Islet of Langerhans (tissue), 1 donor: ENCODE results near the gene MB.

Source experiments
- FAIRE-seq: peaks from one replicate; lab custom pipeline; 2011; peaks lifted over from hg19 to GRCh38; lab: Jason Lieb, UNC

MB gene

DNA sequence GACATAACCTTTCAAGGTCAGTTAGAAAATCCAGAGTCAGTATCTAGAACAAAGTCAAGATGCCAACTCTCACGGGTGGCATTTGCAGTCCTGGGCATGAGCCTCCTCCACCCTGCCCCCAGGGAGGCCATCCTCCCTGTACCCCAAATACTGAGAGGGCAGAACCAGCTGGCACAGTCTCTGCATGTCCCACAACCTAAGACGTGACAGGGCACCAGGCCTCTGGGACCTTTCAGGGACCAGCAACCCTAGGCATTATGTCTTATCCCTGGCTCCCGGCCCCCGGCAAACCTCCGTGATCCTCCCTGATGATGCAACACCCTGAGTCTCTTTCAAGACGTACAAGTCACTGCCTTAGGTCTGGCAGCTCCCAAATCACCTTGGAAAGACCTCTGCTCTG is 2.0 kb downstream of the MB start:
- no peak for FAIRE-seq

DNA sequence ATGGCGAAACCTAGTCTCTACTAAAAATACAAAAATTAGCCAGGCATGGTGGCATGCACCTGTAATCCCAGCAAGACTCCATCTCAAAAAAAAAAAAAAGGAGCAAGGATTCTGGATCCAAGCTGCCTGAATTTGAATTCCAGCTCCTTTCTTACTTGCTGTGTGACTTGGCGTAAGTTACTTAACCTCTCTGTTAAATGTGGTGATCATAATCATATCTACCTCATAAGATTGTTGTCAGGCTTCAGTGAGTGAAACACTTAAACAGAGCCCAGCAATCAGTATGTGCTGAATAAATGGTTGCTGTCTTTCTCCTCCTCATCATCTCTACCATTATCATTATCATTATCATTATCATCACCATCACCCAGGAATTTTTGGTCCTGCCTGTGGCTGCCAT is 2.7 kb downstream of the MB start:
- no peak for FAIRE-seq

DNA sequence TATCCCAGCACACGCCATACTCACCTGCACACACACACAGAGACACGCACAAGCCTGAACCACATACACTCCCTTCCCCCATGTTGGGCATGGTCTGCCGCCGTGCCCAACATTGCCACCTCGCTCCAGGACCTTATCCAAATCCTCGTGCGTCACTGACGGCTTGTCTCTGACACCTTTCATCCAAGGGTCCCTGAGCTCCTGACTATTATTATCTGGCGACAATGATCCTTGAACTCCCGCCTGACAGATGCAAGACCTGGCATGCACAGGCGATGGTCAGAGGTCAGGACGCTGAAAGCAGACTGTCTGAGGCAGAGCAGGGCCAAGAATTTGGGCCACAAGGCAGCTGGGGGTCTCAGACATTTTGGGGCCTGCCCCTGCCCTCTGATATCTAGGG is 4.2 kb downstream of the MB start:
- no peak for FAIRE-seq

DNA sequence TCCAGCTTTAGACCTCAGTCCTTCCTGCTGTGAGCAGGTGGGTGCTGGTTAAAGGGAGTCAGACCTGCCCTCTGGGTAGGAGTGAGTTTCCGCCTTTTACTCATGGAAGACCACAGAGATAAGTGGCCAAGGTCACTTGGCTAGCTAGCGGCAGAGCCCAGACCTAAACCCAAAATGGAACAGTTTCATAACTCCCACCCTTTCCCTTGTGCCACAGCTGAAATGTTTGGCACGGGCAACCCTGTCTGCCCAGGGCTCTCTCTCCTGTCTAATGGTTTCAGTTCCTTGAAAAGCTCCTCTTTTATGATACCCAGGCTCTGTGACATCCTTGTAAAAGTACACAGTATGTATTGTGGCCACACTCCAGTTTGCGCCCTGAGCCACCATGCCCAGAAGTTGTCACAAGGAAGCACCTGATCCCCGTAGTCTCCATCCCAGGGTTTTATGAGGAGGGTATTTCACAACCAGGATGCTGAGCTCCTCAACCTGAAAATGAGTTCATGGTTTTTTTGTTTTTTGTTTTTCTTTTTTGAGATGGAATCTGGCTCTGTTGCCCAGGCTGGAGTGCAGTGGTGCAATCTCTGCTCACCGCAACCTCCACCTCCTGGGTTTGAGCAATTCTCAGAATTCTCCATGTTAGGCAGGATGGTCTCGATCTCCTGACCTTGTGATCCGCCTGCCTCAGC is 5.1 kb downstream of the MB start:
- no peak for FAIRE-seq

DNA sequence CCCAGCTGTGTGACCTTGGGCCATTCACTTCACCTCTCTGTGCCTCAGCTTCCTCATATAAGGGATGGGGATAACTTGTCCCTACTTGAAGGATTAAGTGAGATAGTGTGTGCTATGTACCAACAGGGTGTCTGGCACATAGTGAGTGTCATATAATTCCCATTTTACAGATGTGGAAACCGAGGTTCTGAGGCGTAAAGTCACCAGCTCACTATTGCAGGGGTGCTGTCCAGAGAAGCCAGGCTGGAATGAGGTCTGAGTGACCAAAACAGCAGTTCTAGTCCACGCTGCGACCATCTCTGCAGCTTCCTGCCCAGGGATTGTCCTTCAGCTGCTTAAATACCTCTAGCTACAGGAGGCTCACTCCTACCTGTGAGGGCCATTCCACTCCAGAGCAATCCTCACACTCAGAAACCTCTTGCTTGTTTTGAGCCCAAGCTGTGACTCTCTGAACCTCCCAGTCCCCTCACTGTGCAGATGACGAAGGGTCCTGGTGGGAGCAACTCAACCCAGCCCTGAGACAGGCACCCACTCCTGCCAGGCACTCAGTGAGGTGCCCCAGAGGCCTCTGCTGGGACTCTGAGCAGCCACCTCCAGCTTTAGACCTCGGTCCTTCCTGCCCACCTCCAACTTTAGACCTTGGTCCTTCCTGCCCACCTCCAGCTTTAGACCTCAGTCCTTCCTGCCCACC is 5.8 kb downstream of the MB start:
- no peak for FAIRE-seq

DNA sequence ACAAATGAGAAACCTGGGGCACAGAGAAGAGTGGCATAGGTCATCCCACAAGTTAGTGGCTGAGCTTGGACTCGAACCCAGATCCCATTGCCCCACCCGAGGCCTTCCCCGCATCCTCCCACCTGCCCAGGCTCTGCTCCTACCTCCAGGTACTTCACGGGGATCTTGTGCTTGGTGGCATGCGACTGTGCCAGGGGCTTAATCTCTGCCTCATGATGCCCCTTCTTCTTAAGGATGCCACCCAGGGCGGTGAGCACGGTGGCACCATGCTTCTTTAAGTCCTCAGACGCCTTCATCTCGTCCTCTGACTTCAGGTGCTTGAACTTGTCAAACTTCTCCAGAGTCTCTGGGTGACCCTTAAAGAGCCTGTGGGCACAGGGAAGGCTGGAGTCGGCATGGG is 6.4 kb downstream of the MB start:
- FAIRE-seq = no peak

DNA sequence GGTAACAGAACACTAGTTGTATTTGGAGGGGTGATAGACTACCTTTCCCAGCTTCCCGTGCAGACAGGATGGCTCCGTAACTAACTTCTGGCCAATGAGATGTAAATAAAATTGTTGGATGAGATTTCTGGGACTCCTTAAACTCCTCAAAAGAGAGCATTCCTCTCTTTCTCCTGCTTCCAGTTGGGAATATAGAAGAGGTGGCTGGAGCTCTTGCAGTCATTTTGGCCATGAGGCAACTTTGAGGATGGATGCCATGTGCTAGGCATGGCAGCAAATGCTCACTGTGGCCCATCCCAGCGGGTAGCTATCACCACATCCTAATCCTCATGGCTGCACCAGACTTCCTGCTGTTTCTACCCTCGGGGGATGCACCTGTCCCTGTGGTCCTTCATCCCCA is 7.4 kb downstream of the MB start:
- no peak for FAIRE-seq

DNA sequence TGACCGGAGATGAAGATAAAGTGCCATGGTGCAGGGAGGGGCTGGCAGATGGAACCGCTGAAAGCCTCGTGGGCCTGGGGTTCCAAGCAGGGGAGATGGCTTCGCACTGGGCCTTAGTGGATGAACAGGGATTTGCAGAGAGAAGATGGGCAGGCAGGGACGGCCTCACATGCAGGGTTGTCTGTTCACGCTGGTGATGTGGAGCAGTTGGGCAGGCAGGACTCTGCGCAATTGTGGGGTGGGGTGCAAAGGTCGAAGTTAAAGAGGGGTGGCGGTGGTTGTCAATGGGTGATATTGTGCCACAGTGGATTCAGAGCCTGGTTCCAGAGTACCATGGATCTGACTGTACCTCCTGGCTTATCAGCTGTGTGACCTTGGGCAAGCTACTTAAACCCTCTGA is 7.9 kb downstream of the MB start:
- FAIRE-seq = no peak

DNA sequence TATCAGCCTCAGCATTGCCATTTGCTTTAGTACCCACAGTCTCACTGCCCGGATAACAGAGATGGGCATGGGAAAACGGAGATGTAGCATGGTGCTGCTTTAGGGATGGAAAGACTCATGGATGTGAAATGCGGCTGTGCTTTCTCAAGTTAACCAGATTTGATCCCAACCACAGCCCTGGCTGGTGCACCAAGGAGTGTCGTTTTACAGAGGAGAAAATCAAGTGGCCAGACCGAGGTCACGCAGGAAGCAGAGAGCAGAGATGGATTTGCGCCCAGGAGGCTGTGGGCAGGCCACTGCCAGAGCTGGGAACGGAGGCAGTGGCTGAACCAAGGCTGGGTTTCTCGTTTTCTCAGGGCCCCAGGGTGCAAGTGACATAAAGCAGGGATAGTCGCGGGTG is 9.0 kb downstream of the MB start:
- FAIRE-seq = no peak

DNA sequence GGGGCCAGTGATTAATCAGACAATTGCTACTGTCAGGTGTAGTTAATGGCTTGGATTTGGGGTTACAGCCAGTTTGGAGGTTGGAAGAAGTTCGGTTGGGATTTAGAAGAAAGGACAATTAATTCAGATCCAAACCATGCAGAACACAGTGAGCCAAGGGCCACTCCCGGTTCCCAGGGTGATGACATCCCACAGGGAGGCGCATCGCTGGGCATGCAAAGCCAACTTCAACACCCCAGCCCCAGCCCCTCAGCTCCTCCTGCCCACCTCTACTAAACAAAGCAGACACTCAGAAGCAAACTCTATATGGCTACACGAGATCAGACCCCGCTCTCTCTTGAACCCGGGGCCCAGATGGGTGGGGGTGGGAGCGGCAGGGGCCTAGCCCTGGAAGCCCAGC is 10.2 kb downstream of the MB start:
- FAIRE-seq = no peak

DNA sequence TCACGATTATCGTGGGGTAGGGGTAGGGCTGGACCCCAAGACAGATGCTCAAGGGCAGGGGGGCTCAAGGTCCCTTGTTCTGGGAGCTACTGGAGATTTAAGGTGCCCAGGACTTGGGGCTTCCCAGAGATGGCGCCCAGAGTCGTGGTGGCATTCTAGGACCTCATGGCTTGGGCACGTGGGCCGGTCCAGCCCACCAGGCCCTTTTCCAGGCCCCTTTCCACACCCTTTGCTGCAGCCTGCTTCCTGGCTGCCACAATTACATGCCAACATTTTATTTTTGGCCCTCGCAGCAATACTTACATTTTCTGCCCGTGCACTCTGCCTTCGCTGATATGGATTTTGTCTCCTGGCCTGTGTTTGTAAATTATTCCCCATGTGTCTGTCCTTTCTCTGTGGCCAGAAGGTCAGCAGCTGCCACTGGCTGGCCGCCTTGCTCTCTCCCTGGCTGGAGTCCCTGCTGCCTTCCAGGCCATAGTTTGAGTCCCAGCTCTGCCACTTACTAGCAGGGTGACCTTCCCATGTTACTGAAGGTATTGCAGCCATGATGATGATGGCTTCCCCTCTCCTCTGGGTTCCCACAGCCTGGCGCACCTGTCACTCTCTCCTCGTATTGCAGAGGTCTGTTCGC is 11.2 kb downstream of the MB start:
- no peak for FAIRE-seq

DNA sequence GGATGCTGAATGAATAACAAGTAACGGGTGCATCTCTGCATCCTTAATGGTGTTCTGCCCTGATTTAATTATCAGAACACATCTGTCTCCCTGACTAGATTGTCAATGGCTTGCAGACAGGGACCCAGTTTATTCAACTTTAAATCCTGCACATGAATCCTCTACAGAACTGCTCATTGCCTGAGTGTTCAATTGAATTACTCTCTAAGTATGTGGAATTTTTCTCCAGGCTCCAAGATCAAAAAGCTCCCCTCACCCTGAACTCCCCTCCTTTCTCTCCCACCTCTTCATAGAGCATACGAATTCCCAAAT is 11.8 kb downstream of the MB start:
- no peak for FAIRE-seq

DNA sequence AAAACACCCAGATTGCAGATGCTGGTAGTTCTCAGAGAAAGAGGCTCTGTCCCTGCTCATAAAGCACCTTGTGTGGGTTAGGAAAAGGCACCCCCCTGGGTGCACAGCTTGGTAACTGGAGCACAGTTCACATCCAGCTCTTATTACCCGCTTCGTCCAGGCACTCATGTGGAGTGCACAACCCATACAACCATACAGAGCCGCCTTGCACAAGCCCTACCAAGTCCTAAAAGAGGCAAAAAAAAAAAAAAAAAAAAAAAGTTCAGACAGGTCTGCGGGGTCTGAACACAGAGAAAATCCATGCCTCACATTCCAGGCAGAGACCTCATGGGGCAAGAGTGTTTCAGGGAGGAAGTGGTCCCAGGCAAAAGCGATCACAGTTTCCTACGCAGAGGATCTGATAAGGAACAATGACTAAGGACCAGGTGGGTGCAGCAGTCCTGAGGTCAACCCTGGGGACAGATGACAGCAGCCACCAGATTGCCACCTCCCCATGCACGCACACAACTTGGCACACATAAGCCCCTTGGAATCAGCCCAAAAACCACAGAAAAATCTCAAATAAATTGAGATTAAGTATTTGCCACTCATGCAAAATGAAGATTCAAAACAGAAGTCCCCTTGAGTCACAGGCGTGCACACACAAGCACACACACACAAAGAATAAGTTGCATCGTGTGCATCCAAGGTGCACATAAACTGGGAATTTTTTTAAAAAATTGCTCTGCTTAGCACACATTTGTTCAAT is 12.3 kb downstream of the MB start:
- no peak for FAIRE-seq

DNA sequence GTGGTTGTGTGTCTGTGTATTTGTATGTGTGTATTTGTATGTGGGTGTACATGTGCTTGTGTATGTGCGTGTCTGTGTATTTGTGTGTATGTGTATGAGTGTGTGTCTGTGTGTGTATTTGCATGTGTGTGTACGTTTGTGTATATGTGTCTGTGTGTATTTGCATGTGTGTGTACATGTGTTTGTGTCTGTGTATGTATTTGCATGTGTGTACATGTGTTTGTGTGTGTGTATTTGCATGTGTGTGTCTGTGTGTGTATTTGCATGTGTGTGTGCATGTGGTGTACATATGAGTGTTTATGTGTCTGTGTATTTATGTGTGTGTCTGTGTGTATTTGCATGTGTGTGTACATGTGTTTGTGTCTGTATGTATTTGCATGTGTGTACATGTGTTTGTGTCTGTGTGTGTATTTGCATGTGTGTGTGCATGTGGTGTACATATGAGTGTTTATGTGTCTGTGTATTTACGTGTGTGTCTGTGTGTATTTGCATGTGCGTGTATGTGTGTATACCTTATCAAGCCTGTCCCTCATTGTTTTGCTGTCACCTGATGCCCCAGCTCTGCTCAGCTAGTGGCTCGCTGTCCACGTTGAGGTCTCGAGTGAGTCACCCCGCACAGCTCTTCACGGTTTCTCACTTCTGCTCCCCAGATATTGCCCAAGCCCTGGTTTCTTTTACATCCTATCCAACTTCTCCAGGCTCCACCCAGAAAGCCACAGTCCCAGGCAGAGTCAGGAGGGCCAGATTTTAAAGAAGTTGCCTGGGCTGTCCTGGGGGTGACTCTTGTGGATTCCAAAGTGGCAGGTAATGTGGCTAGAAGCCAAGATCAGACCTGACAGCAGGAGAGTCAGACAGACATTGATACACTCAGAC is 15.2 kb downstream of the MB start:
- no peak for FAIRE-seq

DNA sequence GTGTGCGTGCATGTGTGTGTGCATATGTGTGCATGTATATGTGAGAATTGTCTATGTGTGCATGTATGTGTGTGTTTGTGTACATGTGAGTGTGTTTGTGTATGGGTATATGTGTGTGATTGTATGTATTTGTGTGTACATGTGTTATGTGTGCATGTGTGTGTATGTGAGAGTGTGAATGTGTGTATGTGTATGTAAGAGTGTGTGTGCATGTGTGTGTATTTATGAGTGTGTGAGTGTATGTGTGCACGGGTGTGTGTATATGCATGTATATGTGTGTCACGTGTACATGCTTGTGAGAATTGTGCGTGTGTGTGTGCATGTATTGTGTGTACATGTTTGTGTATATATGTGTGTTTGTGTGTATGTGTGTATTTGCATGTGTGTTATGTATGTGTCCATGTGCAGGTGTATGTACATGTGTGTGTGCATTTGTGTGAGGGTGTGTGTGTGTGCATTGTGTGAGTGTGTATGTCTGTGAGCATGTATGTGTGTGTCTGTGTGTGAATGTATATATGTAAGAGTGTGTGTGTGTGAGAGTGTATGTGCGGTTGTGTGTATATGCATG is 16.0 kb downstream of the MB start:
- no peak for FAIRE-seq

DNA sequence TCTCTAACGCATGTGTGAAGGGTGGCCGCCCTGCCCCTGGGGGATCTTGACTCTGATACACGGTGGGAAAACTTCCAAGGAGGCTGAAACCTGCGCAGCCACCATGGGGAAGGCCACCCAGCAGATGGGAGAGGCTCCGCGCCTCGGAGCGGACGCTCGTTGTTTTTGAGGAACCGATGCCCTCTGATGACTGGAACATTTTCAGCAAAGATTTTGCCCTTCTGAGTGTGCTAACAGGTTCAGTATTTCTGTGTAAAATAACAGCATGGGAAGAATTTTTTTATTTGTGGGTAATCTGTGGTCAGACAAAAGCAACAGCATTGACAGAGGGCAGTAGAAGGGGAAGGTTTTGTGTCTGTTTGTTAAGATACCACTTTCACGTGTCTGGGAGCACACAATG is 16.7 kb downstream of the MB start:
- FAIRE-seq = no peak

DNA sequence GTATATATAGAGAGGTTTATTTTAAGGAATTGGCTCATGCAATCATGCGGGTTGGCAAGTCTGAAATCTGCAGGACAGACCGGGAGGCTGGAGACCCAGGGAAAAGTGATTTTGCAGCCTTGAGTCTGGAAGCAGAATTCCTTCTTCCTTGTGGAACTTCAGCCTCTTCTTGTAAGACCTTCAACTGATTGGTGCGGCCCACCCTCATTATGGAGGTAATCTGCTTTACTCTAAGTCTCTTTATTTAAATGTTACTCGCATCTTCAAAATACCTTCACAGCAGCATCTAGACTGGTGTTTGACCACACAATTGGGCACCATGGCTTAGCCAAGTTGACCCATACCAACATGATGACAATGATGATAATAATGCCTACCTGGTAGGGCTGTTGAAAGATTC is 17.8 kb downstream of the MB start:
- no peak for FAIRE-seq

DNA sequence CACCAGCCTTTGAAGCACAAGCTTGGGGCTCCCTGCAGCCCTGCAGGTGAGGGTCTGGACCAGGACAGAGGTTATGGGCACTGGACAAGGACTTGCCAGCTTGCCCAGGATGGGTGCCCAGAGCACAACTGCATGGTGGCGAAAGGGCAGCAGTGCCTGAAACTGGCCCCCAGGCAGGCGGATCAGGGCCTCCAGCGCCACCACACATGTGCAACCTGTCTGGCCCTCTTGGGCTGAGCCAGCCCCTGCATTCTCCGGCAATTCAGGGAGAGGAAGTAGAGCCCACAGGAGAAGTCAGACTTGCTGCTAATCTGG is 18.8 kb downstream of the MB start:
- FAIRE-seq = no peak

DNA sequence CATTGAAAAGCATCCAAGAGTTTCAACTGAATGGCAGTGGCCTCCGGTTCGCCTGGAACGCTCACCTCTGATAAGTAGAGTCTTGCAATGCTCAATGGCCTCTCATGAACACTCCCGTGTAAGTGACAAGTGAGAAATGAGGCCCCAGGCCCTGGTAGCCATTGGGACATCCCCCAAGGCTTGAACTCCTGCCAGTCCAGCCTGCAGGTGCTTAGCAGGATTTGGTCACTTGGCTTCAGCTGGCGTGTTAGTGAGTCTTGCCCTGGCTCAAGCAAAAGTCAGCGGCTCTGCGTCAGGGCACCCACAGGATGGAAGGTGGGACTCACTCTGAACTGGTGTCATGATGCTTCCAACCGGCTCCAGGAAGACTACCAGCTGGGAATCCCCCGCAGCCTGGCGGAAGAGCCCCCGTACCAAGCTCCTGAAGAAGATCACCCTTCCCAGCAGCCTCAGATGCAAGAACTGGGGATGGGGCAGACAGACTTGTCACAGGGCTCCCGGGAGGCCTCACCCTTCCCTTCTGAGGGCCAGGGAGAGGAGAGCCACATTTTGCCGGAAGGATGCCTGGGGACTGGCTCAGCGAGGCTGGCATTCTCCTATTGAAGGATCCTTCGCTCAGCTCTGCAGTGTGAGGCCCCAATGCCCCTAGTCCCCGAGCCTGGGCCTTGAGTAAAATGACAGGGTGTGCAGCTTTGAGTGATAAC is 19.3 kb downstream of the MB start:
- FAIRE-seq = no peak

DNA sequence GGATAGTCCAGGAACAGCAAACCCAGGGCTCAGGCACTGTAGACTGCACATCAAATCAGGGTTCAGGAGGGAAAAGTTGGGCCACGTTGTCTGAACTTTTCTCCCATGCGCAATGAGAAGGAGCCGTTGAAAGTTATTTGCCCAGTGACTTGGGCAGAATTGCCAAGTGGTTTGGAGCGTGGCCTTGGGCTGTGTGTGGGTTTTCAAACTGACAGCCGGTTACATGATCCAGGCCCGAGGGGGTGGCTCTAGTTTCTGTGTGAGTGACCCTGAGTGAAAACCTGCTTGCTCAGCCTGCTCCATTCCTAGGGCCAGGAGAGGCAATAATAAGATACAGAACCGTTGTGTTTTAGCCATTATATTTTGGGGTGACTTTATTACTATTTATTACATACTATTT is 20.3 kb downstream of the MB start:
- no peak for FAIRE-seq

DNA sequence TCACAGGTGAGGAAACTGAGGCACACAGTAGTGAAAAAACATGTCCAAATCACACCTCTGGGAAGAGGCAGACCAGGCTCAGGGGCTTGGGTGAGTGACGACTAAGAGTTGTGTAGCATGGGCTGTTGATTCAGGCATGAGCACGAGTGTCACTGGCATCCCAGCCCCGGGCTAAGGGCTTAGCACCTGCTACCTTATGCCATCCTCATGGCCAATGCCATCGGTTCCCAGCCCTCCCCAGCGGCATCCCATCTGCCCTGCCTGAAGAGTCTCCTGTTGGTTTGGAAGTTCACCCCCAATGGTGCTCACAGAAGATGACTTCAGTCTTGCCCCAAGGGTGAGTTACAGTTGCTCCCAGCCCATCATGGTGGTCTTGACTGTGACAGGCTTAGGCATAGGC is 22.4 kb downstream of the MB start:
- FAIRE-seq = no peak
